ENCODE data around the gene MAN1A2.

The MAN1A2 gene

DNA sequence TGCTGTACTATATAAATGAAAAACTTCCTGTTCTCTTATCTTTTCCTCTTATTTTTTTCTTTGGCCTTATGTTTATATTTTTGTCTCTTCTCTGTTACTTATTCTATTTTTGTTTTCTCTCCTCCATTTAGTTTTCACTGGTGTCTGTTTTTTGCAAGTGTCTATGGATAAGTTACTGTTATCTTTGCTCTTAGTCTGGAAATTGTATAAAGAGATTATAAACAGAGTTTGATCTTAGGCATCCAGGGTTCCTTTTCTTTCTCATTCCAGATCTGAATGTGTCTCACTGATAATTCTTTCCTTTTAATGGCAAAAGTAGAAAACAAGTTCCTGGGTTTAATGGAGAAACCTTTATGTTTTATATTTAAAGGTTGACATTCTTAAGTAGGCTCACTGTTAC lies 34.5 kb downstream of the MAN1A2 start:
- Histone ChIP-seq H3K36me3 (ENCODE audit: control insufficient read depth, insufficient read depth, low read length) (no peaks in the 10 kb centered on the region), H3K27me3 (replicated peaks; ENCODE audit: control insufficient read depth, insufficient read depth, low read length) (no peaks in the 10 kb centered on the region), H3K4me3 (replicated peaks; ENCODE audit: low read depth, low read length) (no peak overlapping the region)
- TF ChIP-seq, protein P1, sequence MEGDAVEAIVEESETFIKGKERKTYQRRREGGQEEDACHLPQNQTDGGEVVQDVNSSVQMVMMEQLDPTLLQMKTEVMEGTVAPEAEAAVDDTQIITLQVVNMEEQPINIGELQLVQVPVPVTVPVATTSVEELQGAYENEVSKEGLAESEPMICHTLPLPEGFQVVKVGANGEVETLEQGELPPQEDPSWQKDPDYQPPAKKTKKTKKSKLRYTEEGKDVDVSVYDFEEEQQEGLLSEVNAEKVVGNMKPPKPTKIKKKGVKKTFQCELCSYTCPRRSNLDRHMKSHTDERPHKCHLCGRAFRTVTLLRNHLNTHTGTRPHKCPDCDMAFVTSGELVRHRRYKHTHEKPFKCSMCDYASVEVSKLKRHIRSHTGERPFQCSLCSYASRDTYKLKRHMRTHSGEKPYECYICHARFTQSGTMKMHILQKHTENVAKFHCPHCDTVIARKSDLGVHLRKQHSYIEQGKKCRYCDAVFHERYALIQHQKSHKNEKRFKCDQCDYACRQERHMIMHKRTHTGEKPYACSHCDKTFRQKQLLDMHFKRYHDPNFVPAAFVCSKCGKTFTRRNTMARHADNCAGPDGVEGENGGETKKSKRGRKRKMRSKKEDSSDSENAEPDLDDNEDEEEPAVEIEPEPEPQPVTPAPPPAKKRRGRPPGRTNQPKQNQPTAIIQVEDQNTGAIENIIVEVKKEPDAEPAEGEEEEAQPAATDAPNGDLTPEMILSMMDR (IDR thresholded peaks at IDR 0.05; ENCODE audit: insufficient read depth, low read length, poor library complexity, severe bottlenecking): no peak
- no peak for DNase-seq (ENCODE audit: extremely low read depth, insufficient read length)

DNA sequence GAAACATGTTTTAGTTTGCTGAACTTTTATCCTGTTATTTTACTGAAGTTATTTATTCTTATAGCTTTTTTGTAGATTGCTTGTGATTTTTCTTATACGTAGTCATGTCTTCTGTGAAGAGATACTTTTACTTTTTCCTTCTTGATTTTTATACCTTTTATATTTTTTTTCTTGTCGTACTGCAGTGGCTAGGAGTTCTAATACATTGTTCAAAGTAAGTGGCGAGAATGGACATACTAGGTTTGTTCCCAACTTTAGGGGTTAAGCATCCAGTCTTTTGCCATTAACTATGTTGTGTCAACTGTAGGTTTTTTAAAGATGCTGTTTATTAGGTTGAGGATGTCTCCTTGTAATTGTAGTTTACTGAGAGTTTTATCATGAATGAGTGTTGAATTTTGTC lies 36.3 kb downstream of the MAN1A2 start:
- H3K4me3 ChIP-seq (replicated peaks; ENCODE audit: low read depth, low read length): no peak overlapping the region
- no peaks in the 10 kb centered on the region for H3K36me3 ChIP-seq (ENCODE audit: control insufficient read depth, insufficient read depth, low read length)
- TF ChIP-seq, protein P1 (IDR thresholded peaks at IDR 0.05; ENCODE audit: insufficient read depth, low read length, poor library complexity, severe bottlenecking): no peak
- DNase-seq (ENCODE audit: extremely low read depth, insufficient read length): no peak
- no peaks in the 10 kb centered on the region for H3K27me3 ChIP-seq (replicated peaks; ENCODE audit: control insufficient read depth, insufficient read depth, low read length)

DNA sequence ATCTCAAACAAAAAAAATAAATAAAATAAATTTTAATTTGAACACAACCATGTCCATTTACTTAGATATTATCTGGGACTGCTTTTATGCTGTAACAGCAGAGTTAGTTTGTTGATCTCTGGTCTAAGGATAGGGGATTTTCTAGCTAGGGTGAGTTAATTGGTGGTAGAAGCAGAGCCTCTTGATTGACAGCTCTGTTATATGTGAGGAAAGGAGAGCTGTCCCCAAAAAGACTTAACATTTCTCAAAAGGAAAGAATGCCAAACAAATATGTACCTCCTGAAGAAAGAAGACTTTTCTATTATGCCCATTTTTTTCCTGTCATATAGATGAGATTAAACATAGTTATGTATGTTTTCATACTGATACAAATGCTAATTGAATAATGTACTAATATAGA lies 37.8 kb downstream of the MAN1A2 start:
- Histone ChIP-seq H3K27me3 (replicated peaks; ENCODE audit: control insufficient read depth, insufficient read depth, low read length) (no peaks in the 10 kb centered on the region), H3K4me3 (replicated peaks; ENCODE audit: low read depth, low read length) (no peak overlapping the region), H3K36me3 (ENCODE audit: control insufficient read depth, insufficient read depth, low read length) (no peaks in the 10 kb centered on the region)
- DNase-seq (ENCODE audit: extremely low read depth, insufficient read length): no peak
- TF ChIP-seq, protein P1 (IDR thresholded peaks at IDR 0.05; ENCODE audit: insufficient read depth, low read length, poor library complexity, severe bottlenecking): no peak

DNA sequence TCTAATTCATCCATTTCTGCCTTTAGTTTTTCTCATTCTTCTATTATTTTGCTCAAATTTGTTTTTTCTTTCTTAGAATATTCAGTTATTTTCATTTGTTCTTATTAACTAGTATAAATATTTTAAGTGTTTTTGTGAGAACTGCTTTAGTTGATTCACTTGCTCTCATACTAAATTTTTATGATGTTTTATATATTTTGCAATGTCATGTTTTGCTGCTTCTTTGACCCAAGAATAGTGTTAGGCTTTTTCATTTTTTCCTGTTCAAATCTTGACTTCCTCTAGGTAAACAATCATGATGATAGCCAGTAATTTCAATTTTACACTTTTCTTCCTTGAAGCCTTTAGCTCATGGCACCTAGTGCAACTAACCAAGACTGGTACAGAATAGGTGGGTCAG lies 45.2 kb downstream of the MAN1A2 start:
- TF ChIP-seq, protein P1 (IDR thresholded peaks at IDR 0.05; ENCODE audit: insufficient read depth, low read length, poor library complexity, severe bottlenecking): no peak
- Histone ChIP-seq H3K36me3 (ENCODE audit: control insufficient read depth, insufficient read depth, low read length) (peaks cover 1% of the 10 kb centered on the region; the same call in 1 of the 2 replicates), H3K4me3 (replicated peaks; ENCODE audit: low read depth, low read length) (no peak overlapping the region), H3K27me3 (replicated peaks; ENCODE audit: control insufficient read depth, insufficient read depth, low read length) (no peaks in the 10 kb centered on the region)
- no peak for DNase-seq (ENCODE audit: extremely low read depth, insufficient read length)

DNA sequence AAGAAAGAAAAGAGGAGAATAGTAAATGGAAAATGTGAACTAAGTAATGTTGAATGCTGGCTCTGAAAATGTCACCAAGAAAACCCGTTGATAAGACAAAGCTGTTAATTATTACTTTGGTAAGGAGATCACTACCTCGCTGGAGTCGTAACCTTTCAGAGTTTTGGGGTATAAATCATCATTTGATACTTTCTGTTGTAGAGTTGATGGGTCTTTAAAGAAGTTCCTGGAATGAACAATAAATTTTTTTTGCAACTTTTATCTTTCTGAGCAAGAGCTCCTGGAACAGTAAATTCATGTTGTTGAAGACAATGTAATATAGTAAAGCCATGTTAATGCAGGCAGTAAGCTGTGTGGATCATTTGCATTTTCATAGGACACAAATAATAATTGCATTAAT lies 46.2 kb downstream of the MAN1A2 start:
- DNase-seq (ENCODE audit: extremely low read depth, insufficient read length): no peak
- Histone ChIP-seq H3K27me3 (replicated peaks; ENCODE audit: control insufficient read depth, insufficient read depth, low read length) (no peaks in the 10 kb centered on the region), H3K36me3 (ENCODE audit: control insufficient read depth, insufficient read depth, low read length) (peaks cover 1% of the 10 kb centered on the region; the same call in 1 of the 2 replicates), H3K4me3 (replicated peaks; ENCODE audit: low read depth, low read length) (no peak overlapping the region)
- TF ChIP-seq, protein P1 (IDR thresholded peaks at IDR 0.05; ENCODE audit: insufficient read depth, low read length, poor library complexity, severe bottlenecking): no peak

DNA sequence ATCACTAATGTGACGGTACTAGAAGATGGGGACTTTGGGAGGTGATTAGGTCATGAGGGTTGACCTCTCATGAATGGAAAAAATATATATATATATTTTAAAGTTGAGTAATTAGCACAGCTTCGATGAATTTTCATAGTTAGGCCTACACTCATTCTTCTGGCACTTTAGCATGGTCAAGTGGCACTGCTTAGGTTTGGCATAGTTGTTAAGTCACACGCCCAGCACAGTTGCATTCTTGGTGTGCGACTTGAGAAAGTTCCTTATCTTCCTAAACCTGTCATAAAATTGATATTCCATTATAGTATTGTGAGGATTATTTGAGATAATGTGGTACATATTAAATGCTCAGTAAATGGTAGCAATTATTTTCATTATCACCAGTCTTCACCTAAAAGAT lies 47.7 kb downstream of the MAN1A2 start:
- TF ChIP-seq, protein P1 (IDR thresholded peaks at IDR 0.05; ENCODE audit: insufficient read depth, low read length, poor library complexity, severe bottlenecking): no peak
- Histone ChIP-seq H3K36me3 (ENCODE audit: control insufficient read depth, insufficient read depth, low read length) (peaks cover 1% of the 10 kb centered on the region; the same call in 1 of the 2 replicates), H3K27me3 (replicated peaks; ENCODE audit: control insufficient read depth, insufficient read depth, low read length) (no peaks in the 10 kb centered on the region), H3K4me3 (replicated peaks; ENCODE audit: low read depth, low read length) (no peak overlapping the region)
- no peak for DNase-seq (ENCODE audit: extremely low read depth, insufficient read length)

All from GM06990 (cell line).